ENCODE measurements around the gene CHRNA1.

Gene CHRNA1

DNA sequence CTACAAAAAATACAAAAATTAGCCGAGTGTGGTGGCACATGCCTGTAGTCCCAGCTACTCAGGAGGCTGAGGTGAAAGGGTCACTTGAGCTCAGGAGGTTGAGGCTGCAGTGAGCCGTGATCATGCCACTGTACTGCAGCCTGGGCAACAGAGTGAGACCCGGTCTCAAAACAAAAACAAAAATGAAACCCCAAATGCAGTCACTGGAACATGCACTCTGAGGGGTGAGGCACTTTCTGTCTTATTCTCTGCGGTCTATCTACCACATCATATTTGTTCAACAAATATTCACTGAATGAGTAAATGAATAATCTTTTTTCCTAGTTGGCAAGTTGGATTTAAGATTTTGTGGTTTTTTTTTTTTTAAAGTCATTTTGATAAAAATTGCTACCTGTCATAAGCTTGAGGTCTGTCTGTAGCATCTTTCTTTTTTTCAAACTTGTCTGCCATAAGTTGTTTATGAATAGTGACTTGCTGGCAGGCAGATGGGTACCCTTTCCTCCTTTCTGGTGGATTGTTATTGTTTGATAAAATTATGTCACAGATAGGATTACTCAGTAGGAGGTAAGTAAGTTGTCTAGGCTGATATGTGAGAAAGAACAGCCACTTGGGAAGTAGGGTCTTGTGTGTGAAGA is 11.8 kb downstream of the CHRNA1 start:
- DNase-seq (ENCODE audit: low read depth), result no peak
- TF ChIP-seq, protein P1, sequence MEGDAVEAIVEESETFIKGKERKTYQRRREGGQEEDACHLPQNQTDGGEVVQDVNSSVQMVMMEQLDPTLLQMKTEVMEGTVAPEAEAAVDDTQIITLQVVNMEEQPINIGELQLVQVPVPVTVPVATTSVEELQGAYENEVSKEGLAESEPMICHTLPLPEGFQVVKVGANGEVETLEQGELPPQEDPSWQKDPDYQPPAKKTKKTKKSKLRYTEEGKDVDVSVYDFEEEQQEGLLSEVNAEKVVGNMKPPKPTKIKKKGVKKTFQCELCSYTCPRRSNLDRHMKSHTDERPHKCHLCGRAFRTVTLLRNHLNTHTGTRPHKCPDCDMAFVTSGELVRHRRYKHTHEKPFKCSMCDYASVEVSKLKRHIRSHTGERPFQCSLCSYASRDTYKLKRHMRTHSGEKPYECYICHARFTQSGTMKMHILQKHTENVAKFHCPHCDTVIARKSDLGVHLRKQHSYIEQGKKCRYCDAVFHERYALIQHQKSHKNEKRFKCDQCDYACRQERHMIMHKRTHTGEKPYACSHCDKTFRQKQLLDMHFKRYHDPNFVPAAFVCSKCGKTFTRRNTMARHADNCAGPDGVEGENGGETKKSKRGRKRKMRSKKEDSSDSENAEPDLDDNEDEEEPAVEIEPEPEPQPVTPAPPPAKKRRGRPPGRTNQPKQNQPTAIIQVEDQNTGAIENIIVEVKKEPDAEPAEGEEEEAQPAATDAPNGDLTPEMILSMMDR (conservative IDR thresholded peaks at IDR 0.05; ENCODE audit: low read length), result no peak
- no peak overlapping the region for H3K4me3 ChIP-seq (ENCODE audit: low read length)

DNA sequence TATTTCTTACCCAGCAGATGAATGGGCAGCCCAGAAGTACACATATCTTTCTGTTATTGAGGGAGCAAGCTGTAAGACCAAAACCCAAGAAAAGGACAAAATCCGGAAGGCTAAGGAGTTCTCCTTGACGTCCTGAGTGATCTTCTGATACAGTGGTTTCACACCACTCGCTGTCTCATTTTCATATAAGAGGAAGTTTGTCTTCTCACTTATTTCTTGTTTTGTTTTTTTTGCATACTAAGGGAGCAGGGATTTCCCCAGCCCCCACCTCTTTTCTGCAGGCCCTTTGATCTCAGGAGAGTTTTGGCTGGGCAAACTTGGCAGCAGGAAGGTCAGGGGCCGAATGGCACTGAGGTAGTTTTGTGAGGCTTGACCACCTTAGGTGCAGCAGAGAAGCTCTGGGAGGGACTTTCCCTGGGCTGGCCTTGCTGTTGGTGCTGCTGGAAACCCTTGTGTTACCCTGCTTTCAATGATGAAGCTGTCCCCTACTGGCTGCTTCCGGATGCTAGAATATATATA is 13.3 kb downstream of the CHRNA1 start:
- no peak overlapping the region for H3K4me3 ChIP-seq (ENCODE audit: low read length)
- TF ChIP-seq, protein P1 (conservative IDR thresholded peaks at IDR 0.05; ENCODE audit: low read length), result no peak
- DNase-seq (ENCODE audit: low read depth), result no peak

- TF ChIP-seq, protein P1 (conservative IDR thresholded peaks at IDR 0.05; ENCODE audit: low read length), result no peak
- DNase-seq (ENCODE audit: low read depth), result no peak
- H3K4me3 ChIP-seq (ENCODE audit: low read length), result no peak overlapping the region
Observed at GRCh38 chr2:174749793-174750192, 14.5 kb downstream of the CHRNA1 start.

GRCh38 chr2:174748948-174749347 is 15.3 kb downstream of the CHRNA1 start:
- H3K4me3 ChIP-seq (ENCODE audit: low read length), result no peak overlapping the region
- TF ChIP-seq, protein P1 (conservative IDR thresholded peaks at IDR 0.05; ENCODE audit: low read length), result peak; percentile 84
- DNase-seq (ENCODE audit: low read depth), result peak; percentile 46

- TF ChIP-seq, protein P1 (conservative IDR thresholded peaks at IDR 0.05; ENCODE audit: low read length), result no peak
- no peak for DNase-seq (ENCODE audit: low read depth)
Observed at GRCh38 chr2:174745142-174745541, 19.1 kb downstream of the CHRNA1 start.

GRCh38 chr2:174744111-174744510 is 20.2 kb downstream of the CHRNA1 start:
- no peak overlapping the region for H3K4me3 ChIP-seq (ENCODE audit: low read length)
- TF ChIP-seq, protein P1 (conservative IDR thresholded peaks at IDR 0.05; ENCODE audit: low read length), result no peak
- no peak for DNase-seq (ENCODE audit: low read depth)

More at GRCh38 chr2:174745142-174745541, 19.1 kb downstream of the CHRNA1 start:
- no peak overlapping the region for H3K4me3 ChIP-seq (ENCODE audit: low read length)

DNA sequence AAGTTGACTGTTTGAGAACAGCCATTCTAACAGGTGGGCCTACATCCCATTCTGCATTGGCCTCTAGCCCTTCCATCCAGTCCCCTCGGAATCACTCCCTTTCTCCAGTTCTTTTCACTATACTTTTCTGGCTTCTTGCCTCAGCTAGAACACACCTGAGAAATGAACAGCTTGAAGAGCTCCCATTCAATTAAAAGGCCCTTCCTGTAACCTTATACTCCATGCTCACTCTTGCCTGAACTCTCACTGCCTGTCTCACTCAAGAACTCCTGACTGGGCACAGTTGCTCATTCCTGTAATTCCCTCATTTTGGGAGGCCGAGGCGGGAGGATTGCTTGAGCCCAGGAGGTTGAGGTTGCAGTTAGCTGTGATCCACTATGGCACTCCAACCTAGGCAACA is 23.6 kb downstream of the CHRNA1 start:
- TF ChIP-seq, protein P1 (conservative IDR thresholded peaks at IDR 0.05; ENCODE audit: low read length), result no peak
- H3K4me3 ChIP-seq (ENCODE audit: low read length), result no peak overlapping the region
- no peak for DNase-seq (ENCODE audit: low read depth)

Measured in AG10803 (cell line).